ENCODE measurements around the gene SUGCT.

GRCh38 chr7:40243076-40243475 lies 108.3 kb downstream of the SUGCT start:
- no peak for TF ChIP-seq CTCF (conservative IDR thresholded peaks at IDR 0.05; ENCODE audit: low read length)
- no peak for TF ChIP-seq EZH2phosphoT487 (IDR thresholded peaks at IDR 0.05; ENCODE audit: borderline replicate concordance, low read depth, low read length)

All from OCI-LY7 (cell line).